Brain pericyte (primary cell): ENCODE measurements around the gene TRIP13.
"Not testable (repeated sequence)": the region's sequence is repeated elsewhere in the genome, so short reads cannot be mapped to it uniquely, and the experiment has no call there.

Experiments
- DNase-seq: peaks from one replicate; pipeline ENCODE4 v3.0.0-alpha.2; 2012; ENCODE audit warnings: low read depth, low spot score

TRIP13 gene

GRCh38 chr5:892394-893136, at the start of gene TRIP13, which contains the start of gene BRD9:
TRIP13 (plus strand) TSS chr5:892884; CDS start chr5:892999, 115 bp downstream.
BRD9 (minus strand) TSS chr5:892801; CDS start chr5:892657, 144 bp downstream.
- DNase-seq: no peak

GRCh38 chr5:843371-843770, 49.3 kb upstream of the TRIP13 start:
- DNase-seq: not testable (repeated sequence)

GRCh38 chr5:843926-844325, 48.8 kb upstream of the TRIP13 start:
- DNase-seq: not testable (repeated sequence)

- DNase-seq: not testable (repeated sequence)
Observed at GRCh38 chr5:844426-844825, 48.3 kb upstream of the TRIP13 start.

- not testable (repeated sequence) for DNase-seq
Observed at GRCh38 chr5:845031-845675, 47.5 kb upstream of the TRIP13 start.

- not testable (repeated sequence) for DNase-seq
Observed at GRCh38 chr5:845676-846601, 46.7 kb upstream of the TRIP13 start.

- not testable (repeated sequence) for DNase-seq
Observed at GRCh38 chr5:846602-847091, 46.0 kb upstream of the TRIP13 start.

GRCh38 chr5:847212-847611, 45.5 kb upstream of the TRIP13 start:
- not testable (repeated sequence) for DNase-seq

- DNase-seq: not testable (repeated sequence)
Observed at GRCh38 chr5:847736-848135, 44.9 kb upstream of the TRIP13 start.

- no peak for DNase-seq
Observed at GRCh38 chr5:848671-849111, 44.0 kb upstream of the TRIP13 start.

GRCh38 chr5:849651-850301, 42.9 kb upstream of the TRIP13 start:
- DNase-seq: no peak

- DNase-seq: no peak
Observed at GRCh38 chr5:850511-851006, 42.1 kb upstream of the TRIP13 start, which contains the start of gene ZDHHC11. ZDHHC11 (minus strand) TSS chr5:850986; CDS start chr5:850602, 384 bp downstream.

- no peak for DNase-seq
Observed at GRCh38 chr5:851076-851475, 41.6 kb upstream of the TRIP13 start.

- DNase-seq: no peak
Observed at GRCh38 chr5:851553-851952, 41.1 kb upstream of the TRIP13 start.

GRCh38 chr5:852018-852417, 40.7 kb upstream of the TRIP13 start:
- DNase-seq: no peak

- DNase-seq: no peak
Observed at GRCh38 chr5:852431-853401, 40.0 kb upstream of the TRIP13 start.

GRCh38 chr5:853416-854090, 39.1 kb upstream of the TRIP13 start:
- not testable (repeated sequence) for DNase-seq

- DNase-seq: no peak
Observed at GRCh38 chr5:854217-854616, 38.5 kb upstream of the TRIP13 start.
